ACHN (cell line): ENCODE results near the gene AP3B2.
A peak's percentile ranks its signal among the peaks of the same experiment; 100 is the strongest.

Source experiments
- DNase-seq: peaks from one replicate; pipeline ENCODE4 v3.0.0-alpha.2; 2015
- in situ Hi-C: cut with HindIII; loops from 2 replicates; pipeline ENCODE4 v1.10.0; 2017; ENCODE audit warnings: low sequenced_read_pairs, low pct_ligation_motif_present, low pct_unique_long_range_greater_than_20kb

The AP3B2 gene

DNA sequence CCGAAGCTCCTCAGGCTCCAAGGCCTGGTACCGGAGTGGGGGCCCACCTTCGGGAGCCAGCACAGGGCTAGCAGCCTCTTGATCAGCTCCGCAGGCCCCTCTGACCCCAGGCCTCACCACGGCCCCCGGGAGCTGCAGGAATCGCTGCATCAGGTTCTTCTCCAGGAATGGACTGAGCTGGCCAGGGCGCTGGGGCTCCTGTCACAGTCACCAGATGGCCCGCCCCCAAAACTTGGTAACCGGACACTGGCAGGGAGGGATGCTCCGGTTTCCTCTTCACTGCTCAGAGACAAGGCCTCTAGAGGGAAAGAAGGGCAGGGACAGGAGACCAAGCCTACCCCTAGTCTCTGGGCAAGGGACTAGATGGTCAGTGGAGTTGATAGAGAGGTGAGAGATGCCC is 9.9 kb downstream of the AP3B2 start:
- in situ Hi-C loops = no loop called here
- DNase-seq = no peak

DNA sequence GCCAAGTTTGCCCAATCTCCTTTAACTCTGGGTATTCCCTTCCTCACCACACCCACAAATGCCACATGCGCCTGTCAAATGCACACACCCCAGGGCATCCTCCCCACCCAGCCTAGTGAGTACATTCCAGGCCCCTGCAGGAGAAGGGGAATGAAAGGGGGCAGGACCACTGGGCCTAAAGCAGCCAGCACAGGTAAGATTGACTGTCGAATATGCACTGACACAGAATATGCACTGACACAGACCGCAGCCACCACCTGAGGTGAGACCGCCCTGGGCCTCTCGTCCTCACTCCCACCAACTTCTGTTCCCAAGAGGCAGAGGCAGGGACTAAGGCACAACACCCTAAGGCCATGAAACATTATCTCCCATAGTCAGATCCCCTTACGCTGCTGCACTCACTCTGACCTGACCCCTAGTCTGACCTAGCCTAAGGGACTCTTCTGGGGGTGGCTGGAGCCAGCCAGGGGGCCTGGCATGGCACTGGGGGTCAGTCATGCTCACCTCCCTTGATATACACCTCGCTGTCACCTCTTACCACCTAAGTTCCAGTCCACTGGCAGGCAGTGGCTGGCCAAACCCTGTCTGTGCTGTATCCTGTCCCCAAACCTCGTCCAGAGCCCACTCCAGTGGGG is 10.8 kb downstream of the AP3B2 start:
- in situ Hi-C loops = no loop called here
- no peak for DNase-seq

DNA sequence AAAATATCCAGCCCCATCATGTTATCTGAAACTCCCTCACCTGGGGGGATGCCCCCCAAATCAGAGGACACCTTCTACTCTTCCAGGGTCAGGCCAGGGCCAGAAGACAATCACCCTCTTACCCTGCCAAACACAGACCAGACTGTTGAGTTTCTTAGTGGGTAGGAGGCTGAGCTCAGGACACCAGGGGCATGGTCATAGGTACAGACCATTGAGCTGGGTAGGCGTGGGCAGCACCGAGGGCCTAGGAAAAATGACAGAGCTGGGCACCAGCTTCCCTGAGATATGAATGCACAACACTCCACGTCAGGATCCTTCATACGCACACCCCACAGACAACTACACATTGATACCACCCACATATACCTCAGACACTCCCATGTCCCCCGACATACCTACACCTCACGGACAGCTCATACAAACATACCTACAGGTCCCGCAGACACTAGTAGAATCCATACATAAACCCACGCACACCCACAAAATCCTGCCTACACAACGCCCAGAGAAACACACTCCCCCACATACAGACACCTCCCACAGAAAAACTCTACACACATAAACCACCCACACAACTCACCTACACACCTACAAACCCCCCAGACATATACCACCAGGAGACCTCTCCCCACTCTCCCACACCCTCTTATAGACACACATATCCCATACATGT is 11.8 kb downstream of the AP3B2 start:
- in situ Hi-C loops = no loop called here

DNA sequence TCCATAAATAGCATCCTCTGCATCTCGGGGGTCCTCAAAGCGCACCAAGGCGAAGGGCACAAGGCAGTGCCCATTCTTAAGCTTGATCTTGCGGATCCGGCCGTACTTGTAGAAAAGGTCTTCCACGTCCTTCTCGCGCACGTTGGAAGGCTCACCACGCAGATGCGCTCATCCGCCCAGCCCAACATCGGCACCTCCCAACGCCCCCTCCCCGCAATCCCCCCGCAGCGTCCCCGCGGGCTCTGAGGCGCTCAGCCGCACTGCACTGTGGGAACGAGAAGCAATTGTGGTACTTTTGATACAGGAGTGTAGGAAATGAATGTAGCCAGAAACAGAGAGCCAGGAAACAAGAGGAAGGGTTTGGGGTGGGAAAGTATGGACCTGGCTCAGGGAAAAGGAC is 17.5 kb downstream of the AP3B2 start:
- no peak for DNase-seq
- in situ Hi-C loops = no loop called here

More for the DNA sequence above, 11.8 kb downstream of the AP3B2 start:
- DNase-seq = no peak

DNA sequence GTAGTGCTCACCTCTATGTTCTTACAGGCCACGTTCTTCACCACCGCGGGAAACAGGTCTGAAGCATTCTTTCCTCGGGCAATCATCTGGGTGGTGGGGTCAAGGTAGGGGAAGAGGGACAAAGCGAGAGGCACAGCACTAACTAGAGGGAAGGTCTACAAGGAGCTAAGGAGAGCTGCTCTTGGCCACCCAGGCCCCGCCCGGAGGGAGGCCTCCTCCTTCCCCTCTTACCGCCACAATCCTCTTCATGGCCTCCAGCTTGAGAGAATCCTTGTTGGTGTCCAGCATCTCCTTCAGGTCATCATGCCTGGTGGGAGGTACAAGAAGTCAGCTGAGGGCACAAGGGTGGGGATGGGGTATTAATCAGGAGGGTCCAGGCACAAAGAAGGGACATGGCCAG is 20.5 kb downstream of the AP3B2 start:
- DNase-seq = no peak
- in situ Hi-C loops = no loop called here

DNA sequence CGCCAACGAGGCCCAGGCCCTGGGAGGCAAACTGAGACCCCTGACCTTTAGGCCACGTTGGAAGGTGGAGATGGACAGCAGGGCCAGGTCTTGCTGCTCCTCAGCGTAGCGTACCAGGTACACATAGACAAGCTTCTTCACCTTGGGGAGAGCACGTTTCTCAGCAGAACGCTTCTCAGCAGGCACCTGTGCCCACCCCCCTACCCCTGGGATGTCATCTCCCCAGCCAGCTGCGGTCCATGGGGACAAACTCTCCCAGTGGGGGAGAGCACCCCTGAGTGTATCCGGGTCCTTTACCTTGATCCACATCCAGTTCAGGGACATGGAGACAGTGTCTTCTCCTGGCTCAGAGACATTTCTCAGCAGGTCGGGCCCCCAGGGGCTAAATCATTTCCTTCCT is 21.0 kb downstream of the AP3B2 start:
- no peak for DNase-seq
- in situ Hi-C loops = no loop called here

DNA sequence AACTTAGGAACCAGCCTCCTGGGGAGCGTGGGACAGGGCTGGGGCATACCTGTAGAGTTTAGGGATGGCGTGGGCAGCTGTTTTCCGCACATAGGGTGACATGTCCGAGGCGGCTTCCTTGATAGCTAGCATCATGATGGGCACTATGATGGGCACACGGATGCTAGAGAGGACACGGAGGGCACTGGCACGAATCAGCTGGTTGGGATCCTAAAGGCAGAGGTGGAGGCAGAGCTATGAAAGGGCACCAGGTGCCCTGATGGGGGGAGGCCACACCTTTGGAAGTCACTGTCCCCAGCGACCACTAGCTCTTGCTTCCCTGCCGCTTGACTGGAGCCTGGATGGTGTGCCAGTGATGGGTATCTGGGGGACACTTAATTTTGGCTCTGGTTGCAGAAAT is 28.3 kb downstream of the AP3B2 start:
- DNase-seq = no peak
- in situ Hi-C loops = no loop called here

DNA sequence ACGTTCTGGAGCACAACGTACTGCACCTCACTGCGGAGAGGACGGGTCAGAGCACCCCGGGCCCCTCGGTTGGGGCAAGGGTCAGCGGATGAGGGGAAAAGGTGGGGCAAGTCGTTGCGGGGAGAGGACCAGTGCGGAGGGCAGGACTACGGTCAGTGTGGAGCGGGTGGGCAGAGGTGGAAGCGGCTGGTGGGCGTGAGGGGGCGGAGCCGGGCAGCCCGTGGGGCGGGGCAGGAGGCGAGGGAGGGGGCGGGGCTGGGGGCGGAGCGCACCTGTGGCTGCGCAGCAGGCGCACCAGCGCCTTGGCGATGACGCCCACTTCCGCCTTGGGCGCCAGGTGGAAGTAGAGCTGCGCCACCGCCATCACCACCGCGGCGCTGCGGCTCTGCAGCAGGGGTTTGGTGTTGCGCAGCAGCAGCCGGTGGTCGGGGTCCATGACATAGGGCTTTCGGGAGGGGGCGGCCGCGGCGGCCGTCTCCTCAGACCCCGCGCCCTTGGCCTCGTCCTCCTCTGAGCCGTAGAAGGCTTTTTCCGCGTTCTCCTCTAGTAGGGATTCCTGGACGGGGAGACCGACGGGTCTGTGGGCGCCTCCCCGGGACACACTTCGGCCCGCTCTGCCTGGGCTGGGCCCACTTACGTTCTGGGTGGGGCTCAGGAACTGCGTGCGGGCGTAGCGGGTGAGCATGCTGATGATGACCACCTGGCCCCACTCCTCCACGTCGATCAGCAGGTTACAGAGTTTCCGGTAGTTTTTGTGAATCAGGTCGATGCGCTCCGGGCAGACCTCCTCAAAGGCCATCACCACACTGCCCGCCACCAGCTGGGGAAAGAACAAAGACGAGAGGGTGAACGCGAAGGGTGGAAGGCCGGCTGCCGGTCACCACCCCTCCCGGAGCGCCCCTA is 29.2 kb downstream of the AP3B2 start:
- peak; percentile 32 for DNase-seq
- in situ Hi-C loops = no loop called here

DNA sequence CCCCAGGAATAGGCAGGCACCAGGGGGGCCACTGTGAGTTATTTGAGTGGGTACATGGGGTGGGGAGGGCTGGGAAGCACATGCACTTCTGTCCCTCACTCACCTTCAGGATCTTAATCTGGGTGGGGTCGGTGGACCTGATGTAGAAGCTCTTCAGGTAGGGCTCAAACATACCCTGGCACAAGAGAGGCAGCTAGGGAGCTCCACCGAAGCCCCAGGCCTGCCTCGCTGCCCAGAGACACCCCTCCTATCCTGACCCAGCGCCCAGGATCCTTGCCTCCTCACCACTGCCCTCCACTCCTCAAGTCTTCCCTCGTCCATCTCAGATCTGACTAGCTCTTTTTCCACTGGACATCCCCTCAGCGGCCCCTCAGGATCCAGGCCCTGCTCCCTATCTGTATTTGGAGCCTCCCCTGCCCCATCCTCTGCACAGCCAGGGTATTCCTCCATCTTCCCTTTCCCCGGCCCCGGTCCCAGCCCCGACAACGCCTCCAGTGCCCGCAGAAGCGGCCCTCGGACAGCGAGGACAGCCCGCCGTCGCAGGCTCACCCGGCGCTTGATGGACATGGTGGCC is 30.0 kb downstream of the AP3B2 start:
- no peak for DNase-seq
- in situ Hi-C loops = no loop called here

DNA sequence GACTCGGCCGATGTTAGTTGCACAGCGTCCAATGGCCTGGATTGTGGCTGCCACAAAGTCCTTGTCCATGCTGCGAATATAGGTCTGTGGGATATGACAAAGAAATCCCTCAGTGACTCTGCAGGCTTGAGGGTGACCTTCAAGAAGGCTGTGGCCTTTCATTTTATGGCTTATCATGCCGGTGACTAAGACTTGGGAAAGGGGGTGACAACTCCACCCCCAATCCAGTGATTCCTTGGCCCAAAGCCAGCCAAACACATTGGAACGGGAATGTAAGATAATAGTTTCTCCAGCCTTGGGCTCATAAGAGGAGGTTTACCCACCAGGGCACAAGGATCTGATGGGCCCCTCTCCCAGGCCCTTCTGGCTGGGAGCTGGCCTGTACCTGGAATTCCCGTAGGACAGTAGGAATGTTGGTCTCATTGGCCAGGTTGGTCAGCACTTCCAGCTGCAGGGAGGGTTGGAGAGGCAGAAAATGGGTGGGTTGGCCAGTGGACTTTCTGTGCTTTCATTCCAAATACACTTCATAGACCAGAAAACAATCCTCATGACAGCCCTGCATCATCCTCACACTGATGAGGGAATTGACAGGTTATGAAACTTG is 31.9 kb downstream of the AP3B2 start:
- DNase-seq = no peak
- in situ Hi-C loops = no loop called here

DNA sequence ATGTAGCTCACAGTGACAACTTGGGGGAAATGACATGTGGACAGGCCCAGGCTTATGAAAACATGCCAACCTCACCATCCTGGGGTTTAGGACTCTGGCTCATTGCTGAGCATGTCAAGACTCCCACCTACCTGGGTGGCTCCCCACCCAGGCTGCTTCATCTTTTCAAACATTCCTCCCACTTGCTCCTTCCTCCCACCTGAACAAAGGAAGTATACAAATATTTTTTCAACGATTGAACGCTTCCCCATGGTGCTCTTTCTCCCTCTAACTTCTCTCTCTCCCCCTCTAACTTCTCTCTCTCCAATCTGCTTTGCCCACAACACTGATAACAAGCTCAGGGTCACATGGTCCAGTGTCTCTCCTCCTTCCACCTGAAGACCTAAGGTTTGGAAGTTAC is 34.8 kb downstream of the AP3B2 start:
- in situ Hi-C loops = no loop called here
- DNase-seq = no peak

DNA sequence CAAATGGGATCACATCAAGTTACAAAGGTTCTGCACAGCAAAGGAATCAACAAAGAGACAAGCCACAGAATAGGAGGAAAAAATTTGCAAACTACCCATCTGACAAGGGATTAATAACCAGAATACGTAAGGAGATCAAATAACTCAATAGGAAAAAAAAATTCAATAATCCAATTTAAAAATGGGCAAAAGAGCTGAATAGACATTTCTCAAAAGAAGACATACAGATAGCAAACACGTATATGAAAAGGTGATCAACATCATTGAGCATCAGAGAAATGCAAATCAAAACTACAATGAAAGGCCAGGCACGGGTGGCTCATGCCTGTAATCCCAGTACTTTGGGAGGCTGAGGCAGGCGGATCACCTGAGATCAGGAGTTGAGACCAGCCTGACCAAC is 39.0 kb downstream of the AP3B2 start:
- in situ Hi-C loops = no loop called here
- no peak for DNase-seq

DNA sequence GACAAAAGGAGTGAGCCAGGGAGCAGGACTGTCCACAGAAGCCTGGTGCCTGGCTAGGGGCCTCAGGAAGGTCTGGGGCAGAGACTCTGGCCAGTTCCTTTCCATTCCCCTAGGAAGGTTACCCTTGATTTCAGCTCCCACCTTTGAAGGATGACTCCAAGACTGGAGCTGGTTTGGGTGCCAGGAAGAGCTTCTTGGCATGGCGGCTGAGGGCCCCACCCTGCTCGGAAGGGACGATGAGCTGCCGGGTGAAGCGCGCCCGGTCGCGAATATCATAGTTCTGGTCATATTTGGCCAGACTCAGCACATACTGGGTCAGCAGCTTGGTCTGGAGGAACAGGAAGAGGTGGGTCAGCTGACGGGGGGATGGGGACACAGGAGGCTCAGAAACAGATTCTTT is 43.1 kb downstream of the AP3B2 start:
- no peak for DNase-seq
- in situ Hi-C loops = no loop called here

DNA sequence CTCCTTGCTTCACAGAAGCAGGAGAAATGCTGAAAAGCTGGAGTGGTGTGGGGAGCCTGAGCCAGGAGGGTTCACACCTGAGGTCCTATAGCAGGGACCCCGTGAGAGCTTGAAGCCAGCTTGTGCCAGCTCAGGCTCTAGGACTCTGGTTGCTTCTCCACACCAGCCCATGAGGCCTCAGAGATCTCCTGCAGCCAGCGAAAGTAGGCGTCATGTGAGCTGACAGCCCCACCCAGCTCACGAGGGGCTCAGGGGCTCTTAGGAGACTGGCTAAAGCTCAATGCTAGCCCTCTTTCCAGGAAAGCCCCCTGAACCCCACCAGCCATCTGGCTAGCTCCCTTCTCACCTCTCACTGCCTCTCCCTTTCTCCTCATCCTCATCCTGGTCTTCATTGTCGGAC is 45.7 kb downstream of the AP3B2 start:
- in situ Hi-C loops = no loop called here
- DNase-seq = no peak

DNA sequence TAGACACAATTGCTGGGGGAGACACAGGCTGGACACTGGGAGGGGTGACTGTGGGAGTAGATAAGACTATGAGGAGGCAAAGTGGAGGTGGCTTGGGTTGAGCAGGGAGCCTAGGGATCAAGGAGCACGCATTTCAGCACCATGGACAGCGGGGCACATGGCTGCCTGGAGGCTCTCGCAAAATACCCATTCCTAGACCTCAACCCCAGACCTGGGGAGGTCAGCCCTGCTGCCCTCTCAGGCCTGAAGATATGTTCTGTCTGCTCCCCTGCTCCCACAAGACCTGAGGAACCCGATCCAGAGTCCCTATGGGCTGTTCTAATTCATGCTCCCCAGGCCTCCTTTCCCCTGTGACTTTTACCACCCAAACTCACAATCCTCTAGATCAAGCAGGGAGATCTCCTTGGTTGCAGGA is 46.5 kb downstream of the AP3B2 start:
- in situ Hi-C loops = no loop called here
- DNase-seq = peak; percentile 57

DNA sequence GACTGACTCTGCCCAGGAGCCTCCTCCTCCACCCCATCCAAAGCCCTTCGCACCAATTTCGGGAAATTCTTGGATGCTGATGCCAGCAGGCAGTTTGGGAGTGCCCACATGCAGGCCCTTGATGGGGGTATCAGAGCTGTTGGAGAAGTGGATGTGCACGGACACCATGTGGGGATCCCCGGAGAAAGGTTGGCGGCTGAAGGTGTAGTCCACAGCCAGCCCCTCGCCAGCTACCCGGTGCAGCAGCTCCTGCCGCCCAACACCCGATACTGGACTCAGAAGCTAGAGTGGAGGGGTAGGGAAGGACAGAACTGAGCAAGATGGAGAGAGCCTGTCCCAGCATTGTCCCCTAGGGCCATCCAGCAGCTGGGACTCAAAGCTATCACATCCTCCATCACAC is 47.0 kb downstream of the AP3B2 start:
- no peak for DNase-seq
- in situ Hi-C loops = no loop called here

DNA sequence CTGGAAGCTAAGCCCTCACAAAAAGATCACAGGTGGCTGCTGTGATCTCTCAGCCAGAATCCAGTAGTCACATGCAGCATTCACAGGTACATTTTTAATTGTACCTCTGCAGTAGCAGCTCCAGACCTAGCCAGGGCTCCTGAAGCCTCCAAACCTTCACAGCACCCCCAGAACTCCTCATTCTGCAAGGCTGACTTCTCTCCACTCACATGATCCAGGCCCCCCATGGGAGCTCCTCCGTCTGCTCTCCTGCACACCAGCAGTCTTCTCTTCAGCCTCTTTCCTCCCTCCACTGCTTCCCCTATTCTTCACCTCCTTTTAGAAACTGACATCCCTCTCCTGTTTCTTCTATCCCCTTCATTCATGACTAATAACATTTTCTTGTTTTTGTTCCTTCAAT is 49.3 kb downstream of the AP3B2 start:
- no peak for DNase-seq
- in situ Hi-C loops = no loop called here

DNA sequence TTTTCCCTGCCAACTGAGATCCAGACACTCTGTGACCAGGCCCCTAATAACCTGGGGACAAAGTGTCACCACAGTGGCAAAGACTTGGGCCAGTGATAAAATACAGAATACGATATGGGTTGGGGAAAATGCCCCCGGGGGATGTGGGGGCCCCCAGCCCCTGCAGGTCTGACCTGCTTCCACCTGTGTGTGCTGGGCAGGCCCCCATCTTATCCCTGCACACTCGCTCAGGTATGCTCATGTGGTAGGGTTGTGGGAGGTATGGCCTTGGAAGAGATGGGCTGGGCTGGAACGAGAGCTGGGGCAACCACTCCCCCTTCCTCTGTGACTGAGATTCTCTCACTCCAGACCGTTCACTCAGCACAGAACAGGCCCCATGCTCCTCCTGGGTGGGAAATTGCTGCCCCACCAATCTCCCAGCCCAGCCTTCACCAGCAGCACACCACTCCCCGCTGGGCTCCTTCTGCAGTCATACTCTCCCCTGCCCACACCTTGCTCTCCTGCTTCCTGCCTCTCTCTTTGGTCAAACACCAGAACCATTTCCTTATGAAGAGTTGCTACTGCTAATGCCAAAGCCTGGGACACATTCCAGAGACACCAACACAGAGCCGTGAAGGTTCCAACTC is 52.9 kb downstream of the AP3B2 start:
- in situ Hi-C loops = no loop called here

DNA sequence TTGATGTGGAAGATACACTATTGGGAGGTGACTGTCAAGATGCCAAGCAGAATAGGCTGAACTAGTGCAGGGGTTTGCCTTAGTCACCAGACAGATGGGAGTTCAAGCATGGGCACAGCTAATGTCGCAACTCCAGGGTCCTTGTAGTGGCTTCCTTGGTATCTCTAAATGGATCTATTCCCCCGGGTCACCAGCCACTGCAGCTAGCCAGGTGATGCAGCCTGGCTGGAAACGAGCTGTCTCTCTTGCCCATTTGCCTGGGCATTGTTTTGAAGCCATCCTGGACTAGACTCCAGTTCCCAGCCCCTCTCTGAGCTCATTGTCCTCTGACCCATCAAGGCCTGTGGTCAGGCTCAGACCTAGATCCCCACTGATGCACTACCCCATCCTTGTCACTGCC is 54.1 kb downstream of the AP3B2 start:
- in situ Hi-C loops = no loop called here
- no peak for DNase-seq

More for the DNA sequence above, 52.9 kb downstream of the AP3B2 start:
- DNase-seq = no peak
